ENCODE measurements around the gene ITM2B.
"Not testable (repeated sequence)": the region's sequence is repeated elsewhere in the genome, so short reads cannot be mapped to it uniquely, and the experiment has no call there.

ITM2B gene

DNA sequence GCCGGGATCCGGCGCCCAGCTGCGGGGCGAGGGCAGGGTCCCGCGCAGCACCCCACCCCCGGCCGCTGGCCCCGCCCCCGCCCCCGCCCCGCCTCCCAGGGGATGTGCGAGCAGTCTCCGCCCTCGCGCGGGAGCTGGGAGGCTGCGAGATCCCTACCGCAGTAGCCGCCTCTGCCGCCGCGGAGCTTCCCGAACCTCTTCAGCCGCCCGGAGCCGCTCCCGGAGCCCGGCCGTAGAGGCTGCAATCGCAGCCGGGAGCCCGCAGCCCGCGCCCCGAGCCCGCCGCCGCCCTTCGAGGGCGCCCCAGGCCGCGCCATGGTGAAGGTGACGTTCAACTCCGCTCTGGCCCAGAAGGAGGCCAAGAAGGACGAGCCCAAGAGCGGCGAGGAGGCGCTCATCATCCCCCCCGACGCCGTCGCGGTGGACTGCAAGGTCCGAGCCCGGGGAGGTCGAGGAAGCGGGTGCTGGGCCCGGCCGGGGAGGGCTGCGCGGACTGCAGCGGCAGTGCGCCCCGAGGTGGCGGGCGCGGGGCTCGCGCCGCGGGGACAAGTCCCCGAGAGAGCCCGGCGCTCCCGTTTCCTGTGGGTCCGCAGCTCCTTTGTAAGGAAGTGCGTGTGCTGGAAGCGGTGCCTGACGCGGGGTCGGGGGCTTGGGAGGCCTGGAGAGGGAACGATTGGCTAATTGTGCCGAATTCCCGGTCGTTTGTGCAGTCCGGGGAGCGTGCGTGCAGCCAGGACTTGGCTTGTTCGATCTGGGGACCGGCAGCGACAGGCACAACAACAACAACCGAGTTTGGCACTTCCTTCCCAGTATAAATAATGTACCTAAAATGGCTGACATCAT, at the start of gene ITM2B:
TSS of gene ITM2B (plus strand) at position 161 of the 843 bp plus-strand sequence. CDS start at position 316, 155 bp downstream.
- peak; percentile 73 to 80 for DNase-seq

GRCh38 chr13:48184260-48184659, 48.7 kb upstream of the ITM2B start:
- DNase-seq = no peak

DNA sequence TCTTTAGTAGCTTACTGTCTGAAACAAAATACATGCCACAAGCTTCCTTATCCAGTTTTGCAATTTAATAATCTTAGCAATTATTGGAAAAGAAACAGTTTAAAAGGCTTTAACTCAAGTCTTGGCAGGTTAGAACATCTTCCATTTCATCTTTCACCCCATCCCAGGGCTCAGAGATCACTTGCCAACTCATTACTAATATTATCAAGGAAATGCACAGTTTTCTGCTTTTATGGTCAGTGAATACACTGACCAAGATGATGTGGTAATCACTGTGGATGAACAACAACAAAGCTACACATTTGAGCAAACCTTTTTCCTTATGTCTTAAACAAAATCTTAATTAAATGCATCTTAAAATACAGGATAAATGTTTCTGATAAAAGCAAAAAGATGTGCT, 48.0 kb upstream of the ITM2B start:
- no peak for DNase-seq

DNA sequence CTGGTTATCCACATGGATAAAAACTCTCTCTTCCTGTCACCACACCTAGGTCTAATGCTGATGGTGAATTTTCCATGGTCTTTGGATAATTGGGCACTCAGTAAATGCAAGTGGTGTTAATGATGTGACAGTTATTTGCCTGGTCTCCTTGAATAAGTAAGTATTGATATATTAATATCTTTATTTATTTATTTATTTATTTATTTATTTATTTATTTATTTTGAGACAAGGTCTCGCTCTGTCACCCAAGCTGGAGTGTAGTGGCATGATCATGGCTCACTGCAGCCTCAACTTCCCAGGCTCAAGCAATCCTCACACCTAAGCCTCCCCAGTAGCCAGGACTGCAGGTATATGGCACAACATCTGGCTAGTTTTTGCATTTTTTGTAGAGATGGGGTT, 46.3 kb upstream of the ITM2B start:
- no peak for DNase-seq

- DNase-seq = no peak
These were observed 44.9 kb upstream of the ITM2B start for GRCh38 chr13:48188131-48188530.

DNA sequence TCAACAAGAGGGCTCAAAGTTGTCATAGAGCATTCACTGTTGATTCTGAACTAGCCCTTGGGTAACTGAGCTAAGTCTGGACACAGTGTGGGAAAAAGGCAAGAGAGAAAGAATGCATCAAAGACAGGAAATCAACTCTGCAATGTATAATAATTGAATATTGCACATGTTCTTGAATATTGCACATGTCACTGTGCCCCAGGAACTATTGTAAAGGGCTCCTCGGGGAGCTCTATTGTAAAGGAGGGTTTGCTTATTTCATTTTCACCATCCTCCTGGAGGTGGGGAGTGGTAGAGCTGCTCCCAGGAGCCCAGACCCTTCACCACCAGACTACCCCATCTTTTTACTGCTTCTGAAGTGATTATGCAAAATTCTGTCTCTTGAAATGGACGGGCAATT, 44.4 kb upstream of the ITM2B start:
- DNase-seq = no peak

GRCh38 chr13:48189171-48189570, 43.8 kb upstream of the ITM2B start:
- DNase-seq = no peak

DNA sequence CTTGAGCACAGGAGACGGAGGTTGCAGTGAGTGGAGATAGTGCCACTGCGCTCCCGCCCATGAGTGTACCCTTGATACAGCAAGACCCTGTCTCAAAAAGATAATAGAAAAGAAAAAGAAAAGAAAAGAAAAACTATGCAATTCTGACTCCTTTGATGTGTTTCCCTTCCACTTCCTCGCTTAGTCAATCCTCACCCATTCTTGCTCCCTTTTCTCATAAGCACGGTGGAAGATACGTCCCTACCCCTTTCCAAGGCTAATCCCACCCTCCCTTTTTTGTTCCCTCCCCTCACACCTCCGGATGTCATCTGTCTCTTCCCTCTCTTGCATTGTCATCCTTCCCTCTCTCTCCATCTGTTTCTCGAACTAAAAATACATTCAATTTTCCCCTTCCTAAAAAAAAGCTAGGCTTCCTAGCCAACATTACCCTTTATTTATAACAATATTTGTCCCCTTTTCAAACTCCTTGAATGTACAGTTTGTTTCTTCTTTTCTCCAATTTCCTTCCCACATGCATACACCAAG, 40.5 kb upstream of the ITM2B start:
- no peak for DNase-seq

DNA sequence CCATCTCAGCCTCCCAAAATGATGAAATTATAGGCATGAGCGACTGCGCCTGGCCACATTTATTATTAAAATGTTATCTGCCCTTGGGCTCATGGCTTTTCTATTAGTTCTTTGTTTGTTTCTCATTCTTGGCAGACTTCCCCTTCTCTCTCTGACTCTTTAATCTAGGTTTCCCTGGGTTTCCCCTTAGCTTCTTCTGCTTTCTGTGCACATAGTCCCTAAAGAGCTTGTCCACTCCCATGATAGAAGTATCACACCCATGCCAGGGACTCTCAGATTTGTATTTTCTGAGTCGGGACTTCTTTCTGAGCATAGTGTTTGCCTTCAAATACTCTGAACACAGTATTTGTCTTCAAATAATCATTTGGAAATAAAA, 38.6 kb upstream of the ITM2B start:
- no peak for DNase-seq

GRCh38 chr13:48199404-48199946, 33.5 kb upstream of the ITM2B start:
- no peak for DNase-seq

DNA sequence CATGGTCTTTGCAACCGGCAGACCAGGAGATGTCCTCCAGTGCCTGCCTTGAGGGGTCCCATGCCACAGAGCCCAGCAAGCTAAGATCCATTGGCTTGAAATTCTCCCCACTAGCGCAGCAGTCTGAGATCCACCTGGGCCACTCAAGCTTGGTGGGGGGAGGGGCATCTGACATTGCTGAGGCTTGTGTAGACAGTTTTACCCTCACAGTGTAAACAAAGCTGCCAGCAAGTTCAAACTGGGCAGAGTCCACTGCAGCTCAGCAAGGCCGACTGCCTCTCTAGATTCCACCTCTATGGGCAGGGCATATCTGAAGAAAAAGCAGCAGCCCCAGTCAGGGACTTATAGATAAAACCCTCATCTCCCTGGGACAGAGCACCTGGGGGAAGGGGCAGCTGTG, 32.0 kb upstream of the ITM2B start:
- no peak for DNase-seq

DNA sequence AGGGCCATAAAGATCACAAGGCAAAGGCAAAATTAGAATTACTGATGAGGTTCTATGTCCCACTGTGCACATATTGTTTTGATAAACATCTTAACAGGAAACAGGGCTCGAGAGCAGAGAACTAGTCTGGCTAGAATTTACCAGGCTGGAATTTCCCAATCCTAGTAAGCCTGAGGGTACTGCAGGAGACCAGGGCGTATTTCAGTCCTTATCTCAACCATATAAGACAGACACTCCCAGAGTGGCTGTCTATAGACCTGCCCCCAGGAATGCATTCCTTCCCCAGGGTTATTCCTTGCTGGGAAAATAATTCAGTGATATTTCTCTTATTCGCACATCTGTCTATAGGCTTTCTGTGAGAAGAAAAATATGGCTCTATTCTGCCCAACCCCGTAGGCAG, 25.8 kb upstream of the ITM2B start:
- DNase-seq = not testable (repeated sequence)

GRCh38 chr13:48210178-48210577, 22.8 kb upstream of the ITM2B start:
- no peak for DNase-seq

DNA sequence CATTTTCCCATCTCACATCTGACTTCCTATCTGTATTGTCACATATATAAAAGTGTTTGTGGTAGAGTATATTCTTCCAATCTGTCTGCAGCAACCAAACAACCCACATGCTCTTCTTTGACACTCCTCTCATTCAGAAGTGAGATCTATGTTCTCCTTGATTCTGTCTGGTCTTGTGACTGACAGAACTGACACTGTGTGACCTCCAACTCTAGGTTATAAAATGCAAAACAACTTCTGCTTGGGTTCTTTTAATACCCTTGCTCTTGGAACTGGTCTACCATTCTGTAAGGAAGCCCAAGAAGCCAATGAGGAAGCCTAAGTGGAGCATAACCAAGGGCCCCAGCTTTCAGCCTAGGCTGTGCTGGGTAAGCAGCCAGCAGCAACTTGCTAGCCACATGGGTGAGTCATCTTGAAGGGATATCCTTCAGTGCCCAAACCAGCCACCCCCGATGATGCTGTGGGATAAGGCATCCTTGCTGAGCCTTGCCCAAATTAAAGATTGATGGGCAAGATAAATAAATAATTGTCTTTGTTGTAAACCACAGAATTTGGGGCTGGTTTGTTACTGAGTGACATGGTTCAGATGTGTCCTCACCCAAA, 18.4 kb upstream of the ITM2B start:
- peak in 1 of 2 experiments; percentile 41 for DNase-seq

- DNase-seq = not testable (repeated sequence)
These were observed 17.3 kb upstream of the ITM2B start for GRCh38 chr13:48215511-48216203.

DNA sequence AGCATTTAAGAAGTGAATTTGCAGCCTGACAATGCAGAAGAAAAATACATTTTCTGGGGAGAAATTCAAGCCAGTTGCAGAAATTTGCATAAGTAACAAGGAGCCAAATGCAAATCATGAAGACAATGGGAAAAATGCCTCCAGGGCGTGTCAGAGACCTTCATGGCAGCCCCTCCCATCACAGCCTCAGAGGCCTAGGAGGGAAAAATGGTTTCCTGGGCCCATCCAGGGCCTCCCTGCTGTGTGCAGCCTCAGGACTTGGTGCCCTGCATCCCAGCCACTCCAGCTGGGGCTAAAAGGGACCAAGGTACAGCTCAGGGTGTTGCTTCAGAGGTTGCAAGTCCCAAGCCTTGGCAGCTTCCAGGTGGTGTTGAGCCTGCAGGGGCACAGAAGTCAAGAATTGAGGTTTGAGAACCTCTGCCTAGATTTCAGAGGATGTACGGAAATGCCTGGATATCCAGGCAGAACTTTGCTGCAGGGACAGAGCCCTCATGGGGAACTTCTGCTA, 16.7 kb upstream of the ITM2B start:
- DNase-seq = no peak

GRCh38 chr13:48220592-48220980, 12.4 kb upstream of the ITM2B start:
- DNase-seq = no peak

GRCh38 chr13:48220981-48221685, 11.9 kb upstream of the ITM2B start:
- DNase-seq = no peak

GRCh38 chr13:48221686-48222187, 11.3 kb upstream of the ITM2B start:
- DNase-seq = no peak

DNA sequence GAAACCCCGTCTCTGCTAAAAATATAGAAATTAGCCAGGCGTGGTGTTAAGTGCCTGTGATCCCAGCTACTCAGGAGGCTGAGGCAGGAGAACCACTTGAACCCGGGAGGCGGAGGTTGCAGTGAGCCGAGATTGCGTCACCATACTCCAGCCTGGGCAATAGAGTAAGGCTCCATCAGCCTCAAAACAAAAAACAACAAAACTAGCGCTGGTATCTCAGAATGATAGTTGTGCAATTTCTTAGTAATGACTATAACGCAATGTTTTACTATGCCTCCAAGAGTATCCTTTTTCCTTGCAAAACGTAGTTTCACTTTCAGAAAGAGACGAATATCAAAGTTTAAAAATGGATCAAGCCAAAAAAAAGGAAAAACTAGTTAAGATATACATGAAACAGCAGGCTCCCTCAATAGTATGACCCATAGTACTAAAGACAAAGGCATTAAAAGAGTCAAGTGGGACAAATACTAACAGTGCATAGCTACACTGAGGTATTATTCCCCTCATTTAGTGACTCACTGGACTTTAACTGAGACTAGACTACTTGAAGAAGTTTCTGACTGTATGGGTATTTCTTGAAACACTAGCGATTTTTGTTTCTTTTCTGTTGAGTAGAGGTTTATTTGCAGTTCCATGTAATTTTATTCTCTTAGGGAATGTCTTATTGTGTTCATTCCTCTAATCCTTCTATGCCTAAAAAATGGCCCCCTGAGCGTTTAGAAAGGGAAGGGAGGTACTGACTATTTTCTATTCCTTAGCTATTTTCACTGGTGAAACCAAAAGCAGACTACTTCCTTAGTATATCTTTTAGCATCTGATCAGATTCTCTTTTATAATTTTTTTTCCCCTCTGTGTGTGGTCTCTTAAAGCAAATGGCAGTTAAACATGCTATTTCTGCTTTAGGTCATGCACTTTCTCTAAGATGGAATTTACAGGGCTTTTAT, 10.4 kb upstream of the ITM2B start:
- DNase-seq = no peak

DNA sequence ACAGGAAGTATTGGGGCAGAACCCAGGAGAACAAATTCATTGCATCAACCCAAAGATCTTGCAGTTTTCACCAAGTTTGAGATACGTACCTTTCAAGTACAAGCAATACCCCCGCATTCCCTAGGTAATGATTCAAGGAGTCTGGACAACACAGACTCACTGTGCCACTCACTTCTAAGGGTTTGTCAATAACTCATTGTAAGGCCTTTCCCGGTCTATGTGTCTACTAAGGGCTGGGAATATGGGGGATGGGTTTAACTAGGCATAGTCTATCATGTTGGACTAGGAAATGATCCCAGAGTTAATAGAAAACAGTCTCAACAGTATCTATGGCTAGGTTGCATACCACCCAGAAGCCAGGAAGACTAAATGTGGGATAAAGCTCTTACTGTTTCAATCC, 8.3 kb upstream of the ITM2B start:
- no peak for DNase-seq

Data from activated T-cell treated with anti-CD3 and anti-CD28 coated beads, Interleukin-2, amount 50 U/mL, for 48 hours (primary cell).